HepG2 (cell line): ENCODE data around the gene RAPGEF2. TPM values are rescaled to one million over a fixed set of nuclear protein-coding genes. Genes with fewer than 3 reads are reported as not detected.

Experiments
- ATF7 ChIP-seq, 2 experiments: fragments of 450-650 bp in 1 of 2; sonication (generic) in 1 of 2; formaldehyde crosslinking in 1 of 2; IDR thresholded peaks; 2 replicates each; pipeline versions ENCODE4 v1.4.0 to v1.6.1; 2016 to 2020; ENCODE audit warnings: antibody characterized with exemption in 1 of 2, mild to moderate bottlenecking in 1 of 2, missing genetic modification reagents in 1 of 2
- CHD4 ChIP-seq: fragments of 200-600 bp; sonication (generic); IDR thresholded peaks from 2 replicates; pipeline ENCODE4 v1.7.0; 2017; ENCODE audit warnings: mild to moderate bottlenecking, low read length, borderline replicate concordance
- CREM ChIP-seq, 2 experiments: sonication (generic) in 1 of 2; formaldehyde crosslinking in 1 of 2; IDR thresholded peaks; 2 replicates each; pipeline versions ENCODE4 v1.4.0 to v1.6.1; 2016 to 2020; ENCODE audit warnings: antibody characterized with exemption in 1 of 2, mild to moderate bottlenecking in 1 of 2, missing genetic modification reagents in 1 of 2
- FOXO1 ChIP-seq: sonication (generic); formaldehyde crosslinking; IDR thresholded peaks from 2 replicates; pipeline ENCODE4 v1.4.0; 2020; ENCODE audit warnings: missing genetic modification reagents
- FOXP1 ChIP-seq, 2 experiments: fragments of 450-650 bp in 1 of 2; IDR thresholded peaks; 2 replicates each; pipeline ENCODE4 v1.6.1; 2017 to 2018; ENCODE audit warnings: antibody characterized with exemption in 1 of 2
- GATAD2A ChIP-seq: IDR thresholded peaks from 2 replicates; pipeline ENCODE4 v1.6.1; 2016
- HNF4A ChIP-seq: sonication (generic); formaldehyde crosslinking; IDR thresholded peaks from 2 replicates; pipeline ENCODE4 v1.4.0; 2020; ENCODE audit warnings: missing genetic modification reagents
- MYC ChIP-seq: sonication (generic); formaldehyde crosslinking; IDR thresholded peaks from 2 replicates; pipeline ENCODE4 v1.9.0; 2021; ENCODE audit warnings: missing genetic modification reagents, borderline replicate concordance
- NCOR1 ChIP-seq: fragments of 200-600 bp; sonication (generic); IDR thresholded peaks from 2 replicates; pipeline ENCODE4 v1.7.0; 2017; ENCODE audit warnings: antibody characterized with exemption, low read length, borderline replicate concordance
- NR2F6 ChIP-seq, 2 experiments: IDR thresholded peaks; 2 replicates each; pipeline ENCODE4 v1.6.1; 2016; ENCODE audit warnings: antibody characterized with exemption in 1 of 2, mild to moderate bottlenecking in 1 of 2
- SIN3A ChIP-seq: IDR thresholded peaks from 2 replicates; pipeline ENCODE4 v1.6.1; 2011; ENCODE audit warnings: low read depth, mild to moderate bottlenecking, control low read depth, low read length, borderline replicate concordance
- SOX13 ChIP-seq, 3 experiments: fragments of 450-650 bp in 1 of 3; sonication (generic) in 1 of 3; formaldehyde crosslinking in 1 of 3; IDR thresholded peaks in 2 of 3; conservative IDR thresholded peaks in 1 of 3; 2 replicates each; pipeline versions ENCODE4 v1.5.0 to v1.6.1; 2016 to 2020; ENCODE audit warnings: antibody characterized with exemption in 1 of 3, mild to moderate bottlenecking in 1 of 3, missing compliant biosample characterization in 1 of 3, missing genetic modification reagents in 1 of 3, moderate library complexity in 1 of 3
- TBX2 ChIP-seq: sonication (generic); formaldehyde crosslinking; IDR thresholded peaks from 2 replicates; pipeline ENCODE4 v1.5.0; 2020; ENCODE audit warnings: missing genetic modification reagents, mild to moderate bottlenecking, borderline replicate concordance
- ZBTB20 ChIP-seq: sonication (generic); formaldehyde crosslinking; IDR thresholded peaks from 2 replicates; pipeline ENCODE4 v1.8.1; 2023; ENCODE audit warnings: missing genetic modification reagents, low read depth, mild to moderate bottlenecking, borderline replicate concordance
- ZNF619 ChIP-seq: sonication (generic); formaldehyde crosslinking; IDR thresholded peaks from 2 replicates; pipeline ENCODE4 v1.4.0; 2020; ENCODE audit warnings: mild to moderate bottlenecking, missing genetic modification reagents
- ZNF687 ChIP-seq: sonication (generic); formaldehyde crosslinking; IDR thresholded peaks from 2 replicates; pipeline ENCODE4 v1.5.1; 2020; ENCODE audit warnings: mild to moderate bottlenecking, missing genetic modification reagents, moderate library complexity
- polyA plus RNA-seq, 8 experiments: library from polyadenylated mRNA; depleted of rRNA in 3 of 8; stranded (reverse) in 7 of 8; unstranded in 1 of 8; fragments of >200 nt; fragmentation: Illumina TruSeq in 4 of 8; extraction: Trizol in 4 of 8; gene quantifications; 2 replicates each; pipeline versions ENCODE4 v1.2.1 to v1.2.3, GENCODE V29; 2011 to 2016; ENCODE audit warnings: low read depth in 4 of 8, missing spikeins in 1 of 8, mixed read lengths in 1 of 8; ENCODE audit not compliant: insufficient read depth in 1 of 8
- total RNA-seq, 5 experiments: library from RNA; depleted of rRNA; stranded (reverse); fragments of >200 nt; fragmentation: Illumina TruSeq; extraction: Trizol; gene quantifications; 2 replicates each; pipeline ENCODE4 v1.2.3, GENCODE V29; 2016; ENCODE audit warnings: low read depth in 1 of 5
- TF ChIP-seq, protein P1 (sequence below): sonication (generic); formaldehyde crosslinking; IDR thresholded peaks from 2 replicates; pipeline ENCODE4 v1.4.0; 2020; ENCODE audit warnings: missing genetic modification reagents
- TF ChIP-seq, protein P2 (sequence below): sonication (generic); formaldehyde crosslinking; IDR thresholded peaks from 2 replicates; pipeline ENCODE4 v1.5.0; 2020; ENCODE audit warnings: missing genetic modification reagents, mild to moderate bottlenecking, borderline replicate concordance

Gene RAPGEF2
- total and polyA plus RNA-seq, 2 of the 13 experiments (the other 11 are each of a cell fraction or from before 2014, with no cell fraction given), result 19.2 to 23.0 TPM

- TF ChIP-seq FOXO1 (CRISPR knock-in tag) (no peak), FOXP1 (IDR thresholded peaks at IDR 0.05) (no peak), FOXP1 (CRISPR knock-in tag; IDR thresholded peaks at IDR 0.05) (peak; percentile 49; the same call in 1 of the 2 replicates), NR2F6 (IDR thresholded peaks at IDR 0.05) (peak; percentile 16; the same call in 1 of the 2 replicates), NR2F6 (CRISPR knock-in tag; IDR thresholded peaks at IDR 0.05) (no peak), GATAD2A (CRISPR knock-in tag) (peak; percentile 41; the same call in 1 of the 2 replicates), ZBTB20 (CRISPR knock-in tag) (peak; percentile 56; the same call in 1 of the 2 replicates), CHD4 (0 out of 2 replicates have a peak, but pooled peaks have one; percentile 30), ZNF619 (no peak), ATF7 (IDR thresholded peaks at IDR 0.05) (no peak), ATF7 (CRISPR knock-in tag; IDR thresholded peaks at IDR 0.05) (no peak), SOX13 (IDR thresholded peaks at IDR 0.05) (no peak), SOX13 (CRISPR knock-in tag; conservative IDR thresholded peaks at IDR 0.05 in 1 of 2, IDR thresholded peaks at IDR 0.05 in 1 of 2) (peak in 1 of 2 experiments; percentile 91; a peak in 2 of 4 replicates), NCOR1 (peak; percentile 43; the same call in 1 of the 2 replicates), SIN3A (no peak), TBX2 (CRISPR knock-in tag) (0 out of 2 replicates have a peak, but pooled peaks have one; percentile 36), CREM (IDR thresholded peaks at IDR 0.05) (0 out of 2 replicates have a peak, but pooled peaks have one; percentile 19), CREM (CRISPR knock-in tag; IDR thresholded peaks at IDR 0.05) (no peak), MYC (no peak), HNF4A (CRISPR knock-in tag) (peak; percentile 60), ZNF687 (0 out of 2 replicates have a peak, but pooled peaks have one; percentile 14)
- TF ChIP-seq, protein P1, sequence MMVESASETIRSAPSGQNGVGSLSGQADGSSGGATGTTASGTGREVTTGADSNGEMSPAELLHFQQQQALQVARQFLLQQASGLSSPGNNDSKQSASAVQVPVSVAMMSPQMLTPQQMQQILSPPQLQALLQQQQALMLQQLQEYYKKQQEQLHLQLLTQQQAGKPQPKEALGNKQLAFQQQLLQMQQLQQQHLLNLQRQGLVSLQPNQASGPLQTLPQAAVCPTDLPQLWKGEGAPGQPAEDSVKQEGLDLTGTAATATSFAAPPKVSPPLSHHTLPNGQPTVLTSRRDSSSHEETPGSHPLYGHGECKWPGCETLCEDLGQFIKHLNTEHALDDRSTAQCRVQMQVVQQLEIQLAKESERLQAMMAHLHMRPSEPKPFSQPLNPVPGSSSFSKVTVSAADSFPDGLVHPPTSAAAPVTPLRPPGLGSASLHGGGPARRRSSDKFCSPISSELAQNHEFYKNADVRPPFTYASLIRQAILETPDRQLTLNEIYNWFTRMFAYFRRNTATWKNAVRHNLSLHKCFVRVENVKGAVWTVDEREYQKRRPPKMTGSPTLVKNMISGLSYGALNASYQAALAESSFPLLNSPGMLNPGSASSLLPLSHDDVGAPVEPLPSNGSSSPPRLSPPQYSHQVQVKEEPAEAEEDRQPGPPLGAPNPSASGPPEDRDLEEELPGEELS (CRISPR knock-in tag), result peak; percentile 55; the same call in 1 of the 2 replicates
- TF ChIP-seq, protein P2, sequence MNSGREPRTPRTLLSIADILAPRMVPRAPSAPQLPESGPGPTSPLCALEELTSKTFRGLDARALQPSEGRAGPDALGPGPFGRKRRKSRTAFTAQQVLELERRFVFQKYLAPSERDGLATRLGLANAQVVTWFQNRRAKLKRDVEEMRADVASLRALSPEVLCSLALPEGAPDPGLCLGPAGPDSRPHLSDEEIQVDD, result no peak
Observed at GRCh38 chr4:159280442-159281172, 177.7 kb downstream of the RAPGEF2 start (continued).
